ENCODE data around the gene JADE2.
A peak's percentile ranks its signal among the peaks of the same experiment; 100 is the strongest.
"Not testable (repeated sequence)": the region's sequence is repeated elsewhere in the genome, so short reads cannot be mapped to it uniquely, and the experiment has no call there.

The JADE2 gene

GRCh38 chr5:134586866-134587524, 61.5 kb downstream of the JADE2 start:
- Histone ChIP-seq H3K27ac (ENCODE audit: low read depth, low read length) (no peak overlapping the region), H3K36me3 (ENCODE audit: insufficient read depth, low read length) (no peaks in the 10 kb centered on the region), H3K4me1 (ENCODE audit: insufficient read depth, low read length) (peaks cover 5% of the 10 kb centered on the region), H3K9ac (ENCODE audit: low read length) (no peak overlapping the region), H3K27me3 (ENCODE audit: control insufficient read depth in 1 of 2, insufficient read depth in 2 of 2, low read length in 2 of 2) (no peaks in the 10 kb centered on the region), H3K9me3 (ENCODE audit: low read length) (no peaks in the 10 kb centered on the region), H3K4me3 (ENCODE audit: low read depth in 1 of 2, low read length in 2 of 2) (peak overlapping the region in 1 of 2 donors; percentile 49)

- Histone ChIP-seq H3K9me3 (ENCODE audit: low read length) (no peaks in the 10 kb centered on the region), H3K4me1 (ENCODE audit: insufficient read depth, low read length) (no peaks in the 10 kb centered on the region), H3K36me3 (ENCODE audit: insufficient read depth, low read length) (no peaks in the 10 kb centered on the region), H3K9ac (ENCODE audit: low read length) (no peak overlapping the region), H3K27me3 (ENCODE audit: control insufficient read depth in 1 of 2, insufficient read depth in 2 of 2, low read length in 2 of 2) (no peaks in the 10 kb centered on the region), H3K4me3 (ENCODE audit: low read depth in 1 of 2, low read length in 2 of 2) (no peak overlapping the region), H3K27ac (ENCODE audit: low read depth, low read length) (no peak overlapping the region)
Observed at GRCh38 chr5:134590992-134591659, 65.7 kb downstream of the JADE2 start.

- no peak overlapping the region for H3K9ac ChIP-seq (ENCODE audit: low read length)
Observed at GRCh38 chr5:134592141-134592746, 66.8 kb downstream of the JADE2 start.

GRCh38 chr5:134594336-134594735, 68.9 kb downstream of the JADE2 start:
- Histone ChIP-seq H3K27ac (ENCODE audit: low read depth, low read length) (no peak overlapping the region), H3K27me3 (ENCODE audit: control insufficient read depth in 1 of 2, insufficient read depth in 2 of 2, low read length in 2 of 2) (no peaks in the 10 kb centered on the region), H3K4me1 (ENCODE audit: insufficient read depth, low read length) (no peaks in the 10 kb centered on the region), H3K9ac (ENCODE audit: low read length) (no peak overlapping the region), H3K9me3 (ENCODE audit: low read length) (no peaks in the 10 kb centered on the region), H3K4me3 (ENCODE audit: low read depth in 1 of 2, low read length in 2 of 2) (no peak overlapping the region), H3K36me3 (ENCODE audit: insufficient read depth, low read length) (no peaks in the 10 kb centered on the region)

More at GRCh38 chr5:134592141-134592746, 66.8 kb downstream of the JADE2 start:
- no peak overlapping the region for H3K4me3 ChIP-seq (ENCODE audit: low read depth in 1 of 2, low read length in 2 of 2)
- H3K36me3 ChIP-seq (ENCODE audit: insufficient read depth, low read length), result no peaks in the 10 kb centered on the region
- no peaks in the 10 kb centered on the region for H3K9me3 ChIP-seq (ENCODE audit: low read length)
- no peak overlapping the region for H3K27ac ChIP-seq (ENCODE audit: low read depth, low read length)
- H3K27me3 ChIP-seq (ENCODE audit: control insufficient read depth in 1 of 2, insufficient read depth in 2 of 2, low read length in 2 of 2), result no peaks in the 10 kb centered on the region
- no peaks in the 10 kb centered on the region for H3K4me1 ChIP-seq (ENCODE audit: insufficient read depth, low read length)

- H3K9ac ChIP-seq (ENCODE audit: low read length), result no peak overlapping the region
- H3K27me3 ChIP-seq (ENCODE audit: control insufficient read depth in 1 of 2, insufficient read depth in 2 of 2, low read length in 2 of 2), result no peaks in the 10 kb centered on the region
- no peak overlapping the region for H3K27ac ChIP-seq (ENCODE audit: low read depth, low read length)
- no peaks in the 10 kb centered on the region for H3K9me3 ChIP-seq (ENCODE audit: low read length)
- no peaks in the 10 kb centered on the region for H3K4me1 ChIP-seq (ENCODE audit: insufficient read depth, low read length)
- no peak overlapping the region for H3K4me3 ChIP-seq (ENCODE audit: low read depth in 1 of 2, low read length in 2 of 2)
- no peaks in the 10 kb centered on the region for H3K36me3 ChIP-seq (ENCODE audit: insufficient read depth, low read length)
Observed at GRCh38 chr5:134594797-134595457, 69.5 kb downstream of the JADE2 start.

GRCh38 chr5:134595458-134595838, 70.0 kb downstream of the JADE2 start:
- Histone ChIP-seq H3K36me3 (ENCODE audit: insufficient read depth, low read length) (no peaks in the 10 kb centered on the region), H3K27me3 (ENCODE audit: control insufficient read depth in 1 of 2, insufficient read depth in 2 of 2, low read length in 2 of 2) (no peaks in the 10 kb centered on the region), H3K27ac (ENCODE audit: low read depth, low read length) (no peak overlapping the region), H3K4me1 (ENCODE audit: insufficient read depth, low read length) (no peaks in the 10 kb centered on the region), H3K9ac (ENCODE audit: low read length) (no peak overlapping the region), H3K9me3 (ENCODE audit: low read length) (no peaks in the 10 kb centered on the region), H3K4me3 (ENCODE audit: low read depth in 1 of 2, low read length in 2 of 2) (no peak overlapping the region)

- not testable (repeated sequence) for H3K9me3 ChIP-seq (ENCODE audit: low read length); H3K27ac ChIP-seq (ENCODE audit: low read depth, low read length); H3K4me3 ChIP-seq (ENCODE audit: low read depth in 1 of 2, low read length in 2 of 2); H3K27me3 ChIP-seq (ENCODE audit: control insufficient read depth in 1 of 2, insufficient read depth in 2 of 2, low read length in 2 of 2); H3K9ac ChIP-seq (ENCODE audit: low read length); H3K4me1 ChIP-seq (ENCODE audit: insufficient read depth, low read length); H3K36me3 ChIP-seq (ENCODE audit: insufficient read depth, low read length)
Observed at GRCh38 chr5:134599820-134600219, 74.3 kb downstream of the JADE2 start.

GRCh38 chr5:134600600-134600999, 75.1 kb downstream of the JADE2 start:
- no peak overlapping the region for H3K27ac ChIP-seq (ENCODE audit: low read depth, low read length)
- H3K9me3 ChIP-seq (ENCODE audit: low read length), result no peaks in the 10 kb centered on the region
- no peaks in the 10 kb centered on the region for H3K27me3 ChIP-seq (ENCODE audit: control insufficient read depth in 1 of 2, insufficient read depth in 2 of 2, low read length in 2 of 2)
- no peak overlapping the region for H3K4me3 ChIP-seq (ENCODE audit: low read depth in 1 of 2, low read length in 2 of 2)
- H3K36me3 ChIP-seq (ENCODE audit: insufficient read depth, low read length), result peaks cover 17% of the 10 kb centered on the region
- no peaks in the 10 kb centered on the region for H3K4me1 ChIP-seq (ENCODE audit: insufficient read depth, low read length)
- no peak overlapping the region for H3K9ac ChIP-seq (ENCODE audit: low read length)

- Histone ChIP-seq H3K9me3 (ENCODE audit: low read length) (no peaks in the 10 kb centered on the region), H3K36me3 (ENCODE audit: insufficient read depth, low read length) (peaks cover 37% of the 10 kb centered on the region), H3K4me3 (ENCODE audit: low read depth in 1 of 2, low read length in 2 of 2) (no peak overlapping the region), H3K9ac (ENCODE audit: low read length) (no peak overlapping the region), H3K27me3 (ENCODE audit: control insufficient read depth in 1 of 2, insufficient read depth in 2 of 2, low read length in 2 of 2) (no peaks in the 10 kb centered on the region), H3K27ac (ENCODE audit: low read depth, low read length) (no peak overlapping the region), H3K4me1 (ENCODE audit: insufficient read depth, low read length) (no peaks in the 10 kb centered on the region)
Observed at GRCh38 chr5:134603059-134603458, 77.6 kb downstream of the JADE2 start.

- Histone ChIP-seq H3K9me3 (ENCODE audit: low read length) (no peaks in the 10 kb centered on the region), H3K27me3 (ENCODE audit: control insufficient read depth in 1 of 2, insufficient read depth in 2 of 2, low read length in 2 of 2) (no peaks in the 10 kb centered on the region), H3K4me1 (ENCODE audit: insufficient read depth, low read length) (no peaks in the 10 kb centered on the region), H3K4me3 (ENCODE audit: low read depth in 1 of 2, low read length in 2 of 2) (no peak overlapping the region), H3K9ac (ENCODE audit: low read length) (no peak overlapping the region), H3K36me3 (ENCODE audit: insufficient read depth, low read length) (peaks cover 53% of the 10 kb centered on the region), H3K27ac (ENCODE audit: low read depth, low read length) (no peak overlapping the region)
Observed at GRCh38 chr5:134604908-134605307, 79.4 kb downstream of the JADE2 start.

GRCh38 chr5:134606726-134607125, 81.3 kb downstream of the JADE2 start:
- Histone ChIP-seq H3K27me3 (ENCODE audit: control insufficient read depth in 1 of 2, insufficient read depth in 2 of 2, low read length in 2 of 2) (no peaks in the 10 kb centered on the region), H3K4me3 (ENCODE audit: low read depth in 1 of 2, low read length in 2 of 2) (no peak overlapping the region), H3K9ac (ENCODE audit: low read length) (no peak overlapping the region), H3K4me1 (ENCODE audit: insufficient read depth, low read length) (no peaks in the 10 kb centered on the region), H3K36me3 (ENCODE audit: insufficient read depth, low read length) (peaks cover 64% of the 10 kb centered on the region), H3K9me3 (ENCODE audit: low read length) (no peaks in the 10 kb centered on the region), H3K27ac (ENCODE audit: low read depth, low read length) (no peak overlapping the region)

Data from muscle layer of colon (tissue), 2 donors.